HK-2 (cell line): Measurements from ENCODE around the gene RNASE1.

Source experiments
- DNase-seq: peaks from one replicate; pipeline ENCODE4 v3.0.0-alpha.2; 2018; ENCODE audit not compliant: unreplicated experiment

RNASE1 gene

GRCh38 chr14:20807304-20808161 is 4.9 kb upstream of the RNASE1 start:
- no peak for DNase-seq

- no peak for DNase-seq
These were observed 2.8 kb upstream of the RNASE1 start for GRCh38 chr14:20805485-20805884.

GRCh38 chr14:20803223-20803622 is 579 bp upstream of the RNASE1 start:
- DNase-seq = no peak

GRCh38 chr14:20801726-20802125 is 918 bp downstream of the RNASE1 start:
- DNase-seq = no peak

- no peak for DNase-seq
These were observed 2.6 kb downstream of the RNASE1 start for GRCh38 chr14:20799892-20800544.

GRCh38 chr14:20799456-20799891 is 3.2 kb downstream of the RNASE1 start:
- no peak for DNase-seq

- no peak for DNase-seq
These were observed 3.7 kb downstream of the RNASE1 start for GRCh38 chr14:20798932-20799331.

GRCh38 chr14:20798318-20798717 is 4.3 kb downstream of the RNASE1 start:
- DNase-seq = no peak

GRCh38 chr14:20797164-20797563 is 5.5 kb downstream of the RNASE1 start:
- DNase-seq = no peak

GRCh38 chr14:20794644-20795369 is 7.8 kb downstream of the RNASE1 start:
- no peak for DNase-seq

- DNase-seq = no peak
These were observed 10.1 kb downstream of the RNASE1 start for GRCh38 chr14:20792556-20792955.

- DNase-seq = no peak
These were observed 11.0 kb downstream of the RNASE1 start for GRCh38 chr14:20791597-20791996.

GRCh38 chr14:20791187-20791586 is 11.5 kb downstream of the RNASE1 start:
- no peak for DNase-seq

- no peak for DNase-seq
These were observed 12.1 kb downstream of the RNASE1 start for GRCh38 chr14:20790464-20791116.

GRCh38 chr14:20789230-20789813 is 13.3 kb downstream of the RNASE1 start:
- no peak for DNase-seq

- no peak for DNase-seq
These were observed 15.6 kb downstream of the RNASE1 start for GRCh38 chr14:20787025-20787424.

- DNase-seq = no peak
These were observed 20.3 kb downstream of the RNASE1 start for GRCh38 chr14:20782280-20782890.

- no peak for DNase-seq
These were observed 20.8 kb downstream of the RNASE1 start for GRCh38 chr14:20781803-20782202.

GRCh38 chr14:20775901-20776300 is 26.7 kb downstream of the RNASE1 start:
- DNase-seq = no peak

- DNase-seq = no peak
These were observed 27.6 kb downstream of the RNASE1 start for GRCh38 chr14:20775043-20775442.

GRCh38 chr14:20774258-20774824 is 28.3 kb downstream of the RNASE1 start:
- DNase-seq = no peak
